ENCODE results near the gene PRR16. TPM values are rescaled to one million over a fixed set of nuclear protein-coding genes. Genes with fewer than 3 reads are reported as not detected.

PRR16 gene
- total RNA-seq, 1 donor from 2014 or later = 4.7 TPM

GRCh38 chr5:120476063-120476462 lies 12.0 kb downstream of the PRR16 start:
- Histone ChIP-seq H3K9ac (ENCODE audit: low read depth in 1 of 3, low read length in 3 of 3) (no peak overlapping the region), H3K27ac (ENCODE audit: low read depth, low read length) (no peak overlapping the region), H3K36me3 (ENCODE audit: control insufficient read depth in 3 of 3, insufficient read depth in 3 of 3, low read length in 3 of 3) (no peaks in the 10 kb centered on the region), H3K4me1 (ENCODE audit: control insufficient read depth in 3 of 3, insufficient read depth in 3 of 3, low read length in 3 of 3) (no peaks in the 10 kb centered on the region), H3K4me3 (ENCODE audit: low read length in 3 of 3) (no peak overlapping the region), H3K9me3 (ENCODE audit: control insufficient read depth in 3 of 3, low read length in 3 of 3) (no peaks in the 10 kb centered on the region), H3K27me3 (ENCODE audit: control insufficient read depth in 3 of 3, insufficient read depth in 3 of 3, low read length in 3 of 3) (no peaks in the 10 kb centered on the region)

DNA sequence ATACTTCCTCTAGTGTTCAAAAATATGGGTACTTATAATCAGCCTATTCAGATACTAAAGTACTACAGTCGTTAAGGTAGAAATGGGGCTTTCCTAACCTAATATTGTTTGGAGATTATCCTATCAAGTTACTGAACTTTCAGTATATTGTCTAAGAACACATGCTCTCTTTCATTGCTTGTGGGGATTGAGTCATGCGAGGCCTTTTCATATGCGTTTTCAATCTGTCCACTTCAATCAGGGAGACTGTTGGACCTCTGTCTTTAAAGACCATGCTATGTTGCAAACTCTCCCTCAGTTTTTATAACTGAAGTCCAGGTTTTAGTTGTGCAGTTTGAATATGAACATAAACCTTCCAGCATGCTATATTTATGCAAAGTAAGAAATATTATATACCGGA lies 15.0 kb downstream of the PRR16 start:
- Histone ChIP-seq H3K27ac (ENCODE audit: low read depth, low read length) (no peak overlapping the region), H3K9ac (ENCODE audit: low read depth in 1 of 3, low read length in 3 of 3) (no peak overlapping the region), H3K36me3 (ENCODE audit: control insufficient read depth in 3 of 3, insufficient read depth in 3 of 3, low read length in 3 of 3) (no peaks in the 10 kb centered on the region), H3K4me1 (ENCODE audit: control insufficient read depth in 3 of 3, insufficient read depth in 3 of 3, low read length in 3 of 3) (no peaks in the 10 kb centered on the region), H3K4me3 (ENCODE audit: low read length in 3 of 3) (no peak overlapping the region), H3K9me3 (ENCODE audit: control insufficient read depth in 3 of 3, low read length in 3 of 3) (no peaks in the 10 kb centered on the region), H3K27me3 (ENCODE audit: control insufficient read depth in 3 of 3, insufficient read depth in 3 of 3, low read length in 3 of 3) (no peaks in the 10 kb centered on the region)

DNA sequence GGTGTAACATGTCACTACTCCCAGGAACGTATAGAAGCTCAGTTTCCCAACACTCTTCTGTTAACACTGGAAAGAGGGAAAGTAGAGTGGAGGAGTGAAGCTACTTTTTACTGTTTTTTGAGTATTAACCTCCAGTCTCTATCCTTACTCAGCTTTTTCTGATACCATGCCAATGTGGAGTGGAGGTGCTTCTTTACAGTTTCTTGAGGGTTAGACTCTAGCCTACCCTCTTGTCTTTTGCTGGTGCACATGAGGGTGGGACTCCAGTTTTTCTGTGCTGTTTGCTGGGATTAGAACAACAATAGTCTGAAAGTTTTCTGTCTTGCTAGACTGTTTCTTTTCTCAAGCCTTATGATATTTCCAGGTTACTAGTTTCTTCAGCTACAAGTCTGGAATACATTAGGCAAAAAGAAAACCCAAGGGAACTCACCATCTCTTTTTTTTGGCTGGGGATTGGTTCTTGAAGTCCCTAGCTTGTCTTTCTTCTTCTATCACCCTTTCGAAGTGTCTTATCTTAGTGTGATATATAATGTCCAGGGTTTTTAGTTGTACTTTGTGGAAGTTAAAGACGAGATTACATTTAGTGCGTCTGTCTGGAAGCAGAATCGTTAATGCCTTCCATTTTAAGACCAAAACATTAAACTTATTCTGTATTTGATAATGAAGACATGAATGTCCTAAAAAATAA lies 35.9 kb downstream of the PRR16 start:
- H3K27ac ChIP-seq (ENCODE audit: low read depth, low read length) = no peak overlapping the region
- H3K9ac ChIP-seq (ENCODE audit: low read depth in 1 of 3, low read length in 3 of 3) = no peak overlapping the region
- H3K9me3 ChIP-seq (ENCODE audit: control insufficient read depth in 3 of 3, low read length in 3 of 3) = no peaks in the 10 kb centered on the region
- H3K4me1 ChIP-seq (ENCODE audit: control insufficient read depth in 3 of 3, insufficient read depth in 3 of 3, low read length in 3 of 3) = peaks cover 0 to 2% (median 0%) of the 10 kb centered on the region in 3 donors
- H3K36me3 ChIP-seq (ENCODE audit: control insufficient read depth in 3 of 3, insufficient read depth in 3 of 3, low read length in 3 of 3) = no peaks in the 10 kb centered on the region
- H3K27me3 ChIP-seq (ENCODE audit: control insufficient read depth in 3 of 3, insufficient read depth in 3 of 3, low read length in 3 of 3) = no peaks in the 10 kb centered on the region
- H3K4me3 ChIP-seq (ENCODE audit: low read length in 3 of 3) = no peak overlapping the region

DNA sequence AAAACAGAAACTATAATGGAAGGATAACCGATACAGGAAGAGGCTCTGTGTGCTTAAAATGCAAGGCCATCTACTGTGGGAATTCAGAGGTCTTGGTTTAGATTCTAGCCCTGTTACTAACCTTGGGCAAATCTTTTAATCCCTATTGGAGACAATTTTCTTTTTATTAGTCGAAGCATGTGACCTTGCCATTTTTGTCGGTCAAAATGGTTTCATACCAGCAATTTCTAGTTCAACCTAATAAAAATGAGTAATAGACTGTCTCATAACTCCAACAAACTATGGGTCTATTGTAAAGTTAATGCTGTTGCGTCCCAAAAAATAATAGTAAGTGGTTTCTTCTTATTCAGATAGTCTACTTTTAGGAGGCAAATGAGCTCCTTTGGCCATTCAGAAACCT lies 38.4 kb downstream of the PRR16 start:
- H3K27ac ChIP-seq (ENCODE audit: low read depth, low read length) = no peak overlapping the region
- H3K4me1 ChIP-seq (ENCODE audit: control insufficient read depth in 3 of 3, insufficient read depth in 3 of 3, low read length in 3 of 3) = peaks cover 0 to 2% (median 0%) of the 10 kb centered on the region in 3 donors
- H3K27me3 ChIP-seq (ENCODE audit: control insufficient read depth in 3 of 3, insufficient read depth in 3 of 3, low read length in 3 of 3) = no peaks in the 10 kb centered on the region
- no peak overlapping the region for H3K9ac ChIP-seq (ENCODE audit: low read depth in 1 of 3, low read length in 3 of 3)
- H3K4me3 ChIP-seq (ENCODE audit: low read length in 3 of 3) = no peak overlapping the region
- H3K36me3 ChIP-seq (ENCODE audit: control insufficient read depth in 3 of 3, insufficient read depth in 3 of 3, low read length in 3 of 3) = no peaks in the 10 kb centered on the region
- no peaks in the 10 kb centered on the region for H3K9me3 ChIP-seq (ENCODE audit: control insufficient read depth in 3 of 3, low read length in 3 of 3)

GRCh38 chr5:120503341-120503740 lies 39.2 kb downstream of the PRR16 start:
- no peak overlapping the region for H3K4me3 ChIP-seq (ENCODE audit: low read length in 3 of 3)
- H3K27ac ChIP-seq (ENCODE audit: low read depth, low read length) = no peak overlapping the region
- no peaks in the 10 kb centered on the region for H3K9me3 ChIP-seq (ENCODE audit: control insufficient read depth in 3 of 3, low read length in 3 of 3)
- peaks cover 0 to 2% (median 0%) of the 10 kb centered on the region in 3 donors for H3K4me1 ChIP-seq (ENCODE audit: control insufficient read depth in 3 of 3, insufficient read depth in 3 of 3, low read length in 3 of 3)
- no peak overlapping the region for H3K9ac ChIP-seq (ENCODE audit: low read depth in 1 of 3, low read length in 3 of 3)
- H3K27me3 ChIP-seq (ENCODE audit: control insufficient read depth in 3 of 3, insufficient read depth in 3 of 3, low read length in 3 of 3) = no peaks in the 10 kb centered on the region
- H3K36me3 ChIP-seq (ENCODE audit: control insufficient read depth in 3 of 3, insufficient read depth in 3 of 3, low read length in 3 of 3) = no peaks in the 10 kb centered on the region

- Histone ChIP-seq H3K27me3 (ENCODE audit: control insufficient read depth in 3 of 3, insufficient read depth in 3 of 3, low read length in 3 of 3) (no peaks in the 10 kb centered on the region), H3K27ac (ENCODE audit: low read depth, low read length) (no peak overlapping the region), H3K9ac (ENCODE audit: low read depth in 1 of 3, low read length in 3 of 3) (no peak overlapping the region), H3K36me3 (ENCODE audit: control insufficient read depth in 3 of 3, insufficient read depth in 3 of 3, low read length in 3 of 3) (no peaks in the 10 kb centered on the region), H3K4me1 (ENCODE audit: control insufficient read depth in 3 of 3, insufficient read depth in 3 of 3, low read length in 3 of 3) (peaks cover 0 to 2% (median 0%) of the 10 kb centered on the region in 3 donors), H3K9me3 (ENCODE audit: control insufficient read depth in 3 of 3, low read length in 3 of 3) (no peaks in the 10 kb centered on the region), H3K4me3 (ENCODE audit: low read length in 3 of 3) (no peak overlapping the region)
Observed at GRCh38 chr5:120504057-120504456, 40.0 kb downstream of the PRR16 start.

- Histone ChIP-seq H3K27ac (ENCODE audit: low read depth, low read length) (no peak overlapping the region), H3K4me1 (ENCODE audit: control insufficient read depth in 3 of 3, insufficient read depth in 3 of 3, low read length in 3 of 3) (peaks cover 0 to 2% (median 0%) of the 10 kb centered on the region in 3 donors), H3K4me3 (ENCODE audit: low read length in 3 of 3) (no peak overlapping the region), H3K9me3 (ENCODE audit: control insufficient read depth in 3 of 3, low read length in 3 of 3) (no peaks in the 10 kb centered on the region), H3K36me3 (ENCODE audit: control insufficient read depth in 3 of 3, insufficient read depth in 3 of 3, low read length in 3 of 3) (no peaks in the 10 kb centered on the region), H3K9ac (ENCODE audit: low read depth in 1 of 3, low read length in 3 of 3) (no peak overlapping the region), H3K27me3 (ENCODE audit: control insufficient read depth in 3 of 3, insufficient read depth in 3 of 3, low read length in 3 of 3) (no peaks in the 10 kb centered on the region)
Observed at GRCh38 chr5:120507197-120507596, 43.1 kb downstream of the PRR16 start.

GRCh38 chr5:120507800-120508463 lies 43.8 kb downstream of the PRR16 start:
- H3K9ac ChIP-seq (ENCODE audit: low read depth in 1 of 3, low read length in 3 of 3) = no peak overlapping the region

DNA sequence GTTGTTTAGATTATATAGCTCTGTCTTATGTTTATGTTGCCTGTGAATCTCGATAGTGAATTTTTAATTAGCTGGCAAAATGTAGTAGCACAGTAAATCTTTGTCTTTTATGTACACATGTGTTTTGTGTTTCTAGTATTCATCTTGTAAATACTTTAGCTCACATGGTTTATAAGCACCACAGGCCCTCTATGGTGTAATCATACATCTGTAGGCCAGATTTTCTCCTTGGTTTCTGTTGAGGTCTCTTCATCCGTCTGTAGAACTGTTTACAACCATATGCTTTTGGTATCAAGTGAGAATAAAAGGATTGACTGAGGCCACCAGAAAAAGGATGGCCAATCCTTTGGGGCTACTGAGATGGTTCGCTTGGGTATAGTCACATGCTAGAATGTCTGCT lies 45.0 kb downstream of the PRR16 start:
- H3K27me3 ChIP-seq (ENCODE audit: control insufficient read depth in 3 of 3, insufficient read depth in 3 of 3, low read length in 3 of 3) = no peaks in the 10 kb centered on the region
- H3K27ac ChIP-seq (ENCODE audit: low read depth, low read length) = no peak overlapping the region
- H3K9me3 ChIP-seq (ENCODE audit: control insufficient read depth in 3 of 3, low read length in 3 of 3) = no peaks in the 10 kb centered on the region
- no peaks in the 10 kb centered on the region for H3K36me3 ChIP-seq (ENCODE audit: control insufficient read depth in 3 of 3, insufficient read depth in 3 of 3, low read length in 3 of 3)
- H3K9ac ChIP-seq (ENCODE audit: low read depth in 1 of 3, low read length in 3 of 3) = no peak overlapping the region
- peaks cover 0 to 2% (median 0%) of the 10 kb centered on the region in 3 donors for H3K4me1 ChIP-seq (ENCODE audit: control insufficient read depth in 3 of 3, insufficient read depth in 3 of 3, low read length in 3 of 3)
- H3K4me3 ChIP-seq (ENCODE audit: low read length in 3 of 3) = no peak overlapping the region

More at GRCh38 chr5:120507800-120508463, 43.8 kb downstream of the PRR16 start:
- Histone ChIP-seq H3K4me1 (ENCODE audit: control insufficient read depth in 3 of 3, insufficient read depth in 3 of 3, low read length in 3 of 3) (peaks cover 0 to 2% (median 0%) of the 10 kb centered on the region in 3 donors), H3K27ac (ENCODE audit: low read depth, low read length) (no peak overlapping the region), H3K9me3 (ENCODE audit: control insufficient read depth in 3 of 3, low read length in 3 of 3) (no peaks in the 10 kb centered on the region), H3K4me3 (ENCODE audit: low read length in 3 of 3) (no peak overlapping the region), H3K27me3 (ENCODE audit: control insufficient read depth in 3 of 3, insufficient read depth in 3 of 3, low read length in 3 of 3) (no peaks in the 10 kb centered on the region), H3K36me3 (ENCODE audit: control insufficient read depth in 3 of 3, insufficient read depth in 3 of 3, low read length in 3 of 3) (no peaks in the 10 kb centered on the region)

DNA sequence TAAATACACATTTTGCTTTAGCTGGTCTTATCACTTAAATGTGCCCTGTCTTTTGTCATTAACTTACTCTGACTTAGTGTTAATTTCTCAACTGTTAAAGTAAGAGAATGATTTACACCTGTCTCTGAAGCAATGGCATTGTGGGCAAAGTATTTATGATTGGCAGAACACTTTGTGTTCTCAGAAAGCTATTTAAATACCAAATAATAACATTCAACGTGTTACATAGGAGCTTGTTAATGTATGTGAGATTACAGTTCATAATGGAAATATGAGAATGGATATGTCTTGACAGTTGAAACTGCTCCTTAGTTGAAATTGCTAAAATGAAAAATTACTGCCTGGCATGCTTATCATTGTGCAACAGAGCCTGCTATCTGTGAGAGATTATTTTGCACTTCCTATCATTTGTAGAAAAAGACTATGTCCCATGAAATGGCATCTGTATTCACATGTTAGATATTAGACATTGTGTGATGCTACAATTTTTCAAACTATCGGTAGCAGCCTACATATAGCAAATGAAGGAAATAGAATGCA lies 46.1 kb downstream of the PRR16 start:
- Histone ChIP-seq H3K27ac (ENCODE audit: low read depth, low read length) (no peak overlapping the region), H3K9me3 (ENCODE audit: control insufficient read depth in 3 of 3, low read length in 3 of 3) (no peaks in the 10 kb centered on the region)

More for the DNA sequence above, 46.1 kb downstream of the PRR16 start:
- no peaks in the 10 kb centered on the region for H3K36me3 ChIP-seq (ENCODE audit: control insufficient read depth in 3 of 3, insufficient read depth in 3 of 3, low read length in 3 of 3)
- H3K4me3 ChIP-seq (ENCODE audit: low read length in 3 of 3) = no peak overlapping the region
- H3K4me1 ChIP-seq (ENCODE audit: control insufficient read depth in 3 of 3, insufficient read depth in 3 of 3, low read length in 3 of 3) = no peaks in the 10 kb centered on the region
- no peak overlapping the region for H3K9ac ChIP-seq (ENCODE audit: low read depth in 1 of 3, low read length in 3 of 3)
- H3K27me3 ChIP-seq (ENCODE audit: control insufficient read depth in 3 of 3, insufficient read depth in 3 of 3, low read length in 3 of 3) = no peaks in the 10 kb centered on the region

Measured in skeletal muscle tissue (tissue), 4 donors.